HEK293T (cell line): ENCODE measurements around the gene HOXA4.

Experiments
- CTBP1 ChIP-seq: fragments of 450-650 bp; IDR thresholded peaks from 2 replicates; pipeline ENCODE4 v1.6.1; 2016; ENCODE audit warnings: borderline replicate concordance
- ELF4 ChIP-seq: fragments of 450-650 bp; IDR thresholded peaks from 2 replicates; pipeline ENCODE4 v1.6.1; 2017; ENCODE audit warnings: antibody characterized with exemption
- NFRKB ChIP-seq: fragments of 450-650 bp; IDR thresholded peaks from 2 replicates; pipeline ENCODE4 v1.6.1; 2016; ENCODE audit warnings: mild to moderate bottlenecking, moderate library complexity
- SP1 ChIP-seq: fragments of 450-650 bp; IDR thresholded peaks from 2 replicates; pipeline ENCODE4 v1.6.1; 2017

DNA sequence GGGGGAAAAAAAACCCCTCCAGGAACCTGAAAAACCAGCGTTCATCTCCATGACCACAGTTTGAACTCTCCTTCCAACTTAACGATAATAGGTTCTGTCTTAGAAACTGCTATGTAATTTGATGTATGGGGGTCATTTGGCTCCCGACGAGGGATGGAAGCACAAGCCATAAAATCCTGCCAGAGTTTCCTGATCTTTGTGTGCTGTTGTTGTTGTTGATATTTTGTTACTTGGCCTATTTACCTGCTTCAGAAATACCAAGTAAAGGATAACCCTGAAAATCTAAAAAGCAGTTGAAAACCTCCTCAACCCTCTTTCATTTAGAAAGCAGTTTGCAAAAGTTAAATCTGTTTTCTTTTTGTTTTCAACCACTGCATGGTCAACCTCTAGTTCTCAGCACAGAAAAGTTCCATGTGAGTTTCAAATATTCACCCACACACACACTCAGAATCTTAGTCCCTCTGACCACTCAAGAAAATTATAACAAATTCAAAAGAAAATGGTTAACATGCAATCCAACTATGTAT lies 18.7 kb downstream of the HOXA4 start:
- no peak for TF ChIP-seq SP1
- no peak for TF ChIP-seq NFRKB
- peak; percentile 75; the same call in 1 of the 2 replicates for TF ChIP-seq CTBP1
- TF ChIP-seq ELF4, result no peak
